Measurements from ENCODE around the gene PLEKHG3.

PLEKHG3 gene

DNA sequence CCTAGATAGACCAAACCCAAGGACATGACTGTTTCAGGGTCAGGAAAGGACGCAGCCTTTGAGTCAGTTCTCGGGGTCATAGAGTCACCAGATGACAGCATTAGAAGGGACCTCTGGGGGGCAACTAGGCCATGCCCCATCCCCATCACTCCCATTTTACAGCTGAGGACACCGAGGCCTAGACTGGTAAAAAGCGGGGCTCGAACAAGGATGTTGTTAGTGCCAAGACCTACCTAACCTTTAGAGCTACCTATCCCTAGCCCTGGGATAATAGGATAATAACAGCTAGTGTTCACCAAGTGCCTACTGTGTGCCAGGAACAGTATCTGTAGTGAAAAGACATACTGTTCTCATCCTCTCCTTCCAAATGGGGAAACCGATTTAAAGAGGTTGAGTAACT lies 48.7 kb downstream of the PLEKHG3 start:
- Histone ChIP-seq H3K4me3 (replicated peaks; ENCODE audit: low read depth, low read length) (no peak overlapping the region), H3K36me3 (ENCODE audit: control insufficient read depth, insufficient read depth, low read length) (no peaks in the 10 kb centered on the region), H3K27me3 (replicated peaks; ENCODE audit: control insufficient read depth, insufficient read depth, low read length) (no peaks in the 10 kb centered on the region; the same call in 1 of the 2 replicates)
- DNase-seq (ENCODE audit: extremely low read depth, insufficient read length): no peak
- TF ChIP-seq, protein P1, sequence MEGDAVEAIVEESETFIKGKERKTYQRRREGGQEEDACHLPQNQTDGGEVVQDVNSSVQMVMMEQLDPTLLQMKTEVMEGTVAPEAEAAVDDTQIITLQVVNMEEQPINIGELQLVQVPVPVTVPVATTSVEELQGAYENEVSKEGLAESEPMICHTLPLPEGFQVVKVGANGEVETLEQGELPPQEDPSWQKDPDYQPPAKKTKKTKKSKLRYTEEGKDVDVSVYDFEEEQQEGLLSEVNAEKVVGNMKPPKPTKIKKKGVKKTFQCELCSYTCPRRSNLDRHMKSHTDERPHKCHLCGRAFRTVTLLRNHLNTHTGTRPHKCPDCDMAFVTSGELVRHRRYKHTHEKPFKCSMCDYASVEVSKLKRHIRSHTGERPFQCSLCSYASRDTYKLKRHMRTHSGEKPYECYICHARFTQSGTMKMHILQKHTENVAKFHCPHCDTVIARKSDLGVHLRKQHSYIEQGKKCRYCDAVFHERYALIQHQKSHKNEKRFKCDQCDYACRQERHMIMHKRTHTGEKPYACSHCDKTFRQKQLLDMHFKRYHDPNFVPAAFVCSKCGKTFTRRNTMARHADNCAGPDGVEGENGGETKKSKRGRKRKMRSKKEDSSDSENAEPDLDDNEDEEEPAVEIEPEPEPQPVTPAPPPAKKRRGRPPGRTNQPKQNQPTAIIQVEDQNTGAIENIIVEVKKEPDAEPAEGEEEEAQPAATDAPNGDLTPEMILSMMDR (IDR thresholded peaks at IDR 0.05; ENCODE audit: insufficient read depth, low read length, poor library complexity, severe bottlenecking): no peak

DNA sequence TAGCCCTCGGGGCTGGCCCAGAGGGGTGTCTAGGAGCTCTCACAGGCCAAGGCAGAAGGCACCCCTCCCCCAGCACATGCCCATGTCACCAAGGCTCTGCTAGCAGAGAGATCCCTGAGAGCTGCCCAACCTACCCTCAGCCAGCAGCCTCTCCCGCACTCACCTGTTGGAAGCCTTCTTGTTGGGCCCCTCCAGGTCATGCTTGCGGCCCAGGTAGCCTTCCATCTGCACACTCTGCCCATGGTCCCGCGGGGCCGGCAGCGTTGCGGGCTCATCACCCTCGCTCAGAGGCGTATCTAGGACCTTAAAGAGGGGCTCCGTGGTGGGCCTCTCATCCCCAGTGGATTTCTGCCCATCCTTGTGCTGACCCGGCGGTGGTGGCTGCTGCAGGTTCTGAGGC lies 49.1 kb downstream of the PLEKHG3 start:
- TF ChIP-seq, protein P1 (IDR thresholded peaks at IDR 0.05; ENCODE audit: insufficient read depth, low read length, poor library complexity, severe bottlenecking): no peak
- H3K36me3 ChIP-seq (ENCODE audit: control insufficient read depth, insufficient read depth, low read length): no peaks in the 10 kb centered on the region
- no peak for DNase-seq (ENCODE audit: extremely low read depth, insufficient read length)
- no peak overlapping the region for H3K4me3 ChIP-seq (replicated peaks; ENCODE audit: low read depth, low read length)
- no peaks in the 10 kb centered on the region; the same call in 1 of the 2 replicates for H3K27me3 ChIP-seq (replicated peaks; ENCODE audit: control insufficient read depth, insufficient read depth, low read length)

DNA sequence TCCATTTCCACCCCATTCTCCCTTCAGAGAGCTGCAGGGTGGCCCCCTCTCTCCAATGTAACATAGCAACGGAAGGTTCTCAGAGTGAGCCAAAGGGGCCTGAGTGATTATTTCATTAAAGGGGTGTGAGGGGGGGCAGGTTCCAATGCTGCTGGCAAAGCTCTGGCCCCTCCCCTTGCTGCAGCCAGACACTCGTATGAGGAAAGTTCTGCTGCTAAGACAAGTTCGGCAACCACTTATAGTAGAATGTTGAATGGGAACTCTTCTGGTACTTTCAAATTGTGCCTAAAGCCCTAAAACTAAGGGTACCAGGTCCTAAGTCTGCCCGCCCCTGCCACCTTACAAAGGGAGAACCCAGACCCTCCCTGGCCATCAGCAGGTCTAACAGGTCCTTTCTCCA lies 49.8 kb downstream of the PLEKHG3 start:
- Histone ChIP-seq H3K4me3 (replicated peaks; ENCODE audit: low read depth, low read length) (no peak overlapping the region), H3K27me3 (replicated peaks; ENCODE audit: control insufficient read depth, insufficient read depth, low read length) (no peaks in the 10 kb centered on the region), H3K36me3 (ENCODE audit: control insufficient read depth, insufficient read depth, low read length) (no peaks in the 10 kb centered on the region)
- TF ChIP-seq, protein P1 (IDR thresholded peaks at IDR 0.05; ENCODE audit: insufficient read depth, low read length, poor library complexity, severe bottlenecking): no peak
- DNase-seq (ENCODE audit: extremely low read depth, insufficient read length): no peak

DNA sequence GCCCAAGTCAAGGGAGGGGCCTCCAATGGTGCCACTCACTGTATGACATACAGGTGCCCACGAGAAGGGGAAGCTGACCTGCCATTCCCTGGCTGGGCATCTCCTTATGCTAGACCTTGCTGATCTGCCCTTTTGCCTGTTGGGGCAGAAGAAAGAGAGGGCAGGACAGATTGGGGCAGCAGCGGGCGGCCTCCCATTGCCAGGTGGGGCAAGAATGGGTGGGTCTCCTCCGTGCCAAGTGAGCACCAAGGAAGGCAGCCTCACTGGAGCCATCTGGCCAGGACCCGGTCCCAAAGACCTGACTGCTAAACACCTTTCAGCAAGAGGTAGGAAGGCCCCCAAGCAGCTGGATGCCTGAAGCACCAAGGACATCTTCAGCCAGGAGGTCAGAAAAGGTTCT lies 50.5 kb downstream of the PLEKHG3 start:
- H3K4me3 ChIP-seq (replicated peaks; ENCODE audit: low read depth, low read length): no peak overlapping the region
- no peak for DNase-seq (ENCODE audit: extremely low read depth, insufficient read length)
- TF ChIP-seq, protein P1 (IDR thresholded peaks at IDR 0.05; ENCODE audit: insufficient read depth, low read length, poor library complexity, severe bottlenecking): no peak
- no peaks in the 10 kb centered on the region for H3K36me3 ChIP-seq (ENCODE audit: control insufficient read depth, insufficient read depth, low read length)
- H3K27me3 ChIP-seq (replicated peaks; ENCODE audit: control insufficient read depth, insufficient read depth, low read length): no peaks in the 10 kb centered on the region; the same call in 1 of the 2 replicates

DNA sequence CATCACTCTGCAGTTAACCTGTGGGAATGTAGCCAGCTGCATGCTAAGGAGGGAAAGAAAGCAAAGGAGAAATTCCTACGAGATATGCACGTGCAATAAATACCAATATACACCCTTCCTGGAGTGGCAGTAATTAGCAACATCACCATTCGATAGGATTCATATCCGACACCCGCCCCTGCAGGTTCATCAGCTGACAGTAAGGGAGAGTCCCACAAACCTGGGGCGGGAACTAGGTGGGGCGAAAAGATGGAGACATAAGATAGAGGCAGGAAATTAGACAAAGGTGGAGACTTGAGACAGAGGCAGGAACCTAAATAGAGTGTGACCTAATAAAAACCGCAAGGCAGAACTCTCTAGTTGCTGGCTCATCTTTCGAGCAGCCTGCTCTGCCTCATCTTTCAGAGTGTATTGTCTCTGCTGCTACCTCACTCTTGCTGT lies 51.6 kb downstream of the PLEKHG3 start:
- no peak overlapping the region for H3K4me3 ChIP-seq (replicated peaks; ENCODE audit: low read depth, low read length)
- H3K36me3 ChIP-seq (ENCODE audit: control insufficient read depth, insufficient read depth, low read length): no peaks in the 10 kb centered on the region
- TF ChIP-seq, protein P1 (IDR thresholded peaks at IDR 0.05; ENCODE audit: insufficient read depth, low read length, poor library complexity, severe bottlenecking): no peak
- peak; percentile 51 for DNase-seq (ENCODE audit: extremely low read depth, insufficient read length)
- no peaks in the 10 kb centered on the region; the same call in 1 of the 2 replicates for H3K27me3 ChIP-seq (replicated peaks; ENCODE audit: control insufficient read depth, insufficient read depth, low read length)

DNA sequence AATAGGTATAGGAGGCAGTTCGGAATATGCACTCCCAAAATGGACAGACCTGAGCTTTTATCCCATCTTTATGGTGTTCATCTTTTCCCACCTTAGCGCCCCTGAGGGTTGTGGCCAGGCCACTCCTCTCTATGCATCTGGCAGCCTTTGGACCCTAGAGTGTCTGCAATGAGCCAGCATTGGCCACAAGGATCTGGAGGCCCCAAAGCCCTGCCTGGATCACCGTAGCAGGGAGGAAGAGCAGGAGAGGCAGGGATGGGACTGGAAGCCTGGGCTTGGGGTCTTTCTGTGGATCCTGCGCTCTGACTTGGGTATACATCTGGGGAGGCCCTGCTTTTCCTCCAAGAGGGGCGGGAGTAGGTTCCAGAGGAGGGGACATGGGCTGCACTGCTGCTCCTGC lies 52.5 kb downstream of the PLEKHG3 start:
- TF ChIP-seq, protein P1 (IDR thresholded peaks at IDR 0.05; ENCODE audit: insufficient read depth, low read length, poor library complexity, severe bottlenecking): no peak
- Histone ChIP-seq H3K36me3 (ENCODE audit: control insufficient read depth, insufficient read depth, low read length) (no peaks in the 10 kb centered on the region), H3K27me3 (replicated peaks; ENCODE audit: control insufficient read depth, insufficient read depth, low read length) (no peaks in the 10 kb centered on the region; the same call in none of the 2 replicates), H3K4me3 (replicated peaks; ENCODE audit: low read depth, low read length) (no peak overlapping the region)
- no peak for DNase-seq (ENCODE audit: extremely low read depth, insufficient read length)

Measured in GM06990 (cell line).